Panc1 (cell line): ENCODE measurements around the gene FADS2.

ENCODE experiments used
- POLR2AphosphoS5 ChIP-seq: IDR thresholded peaks from 2 replicates; pipeline ENCODE4 v1.6.1; 2012; ENCODE audit warnings: mild to moderate bottlenecking, low read depth, low read length, moderate library complexity
- TF ChIP-seq, protein P1 (sequence below): fragments of 450-650 bp; IDR thresholded peaks from 2 replicates; pipeline ENCODE4 v1.5.1; 2017; ENCODE audit warnings: mild to moderate bottlenecking
- TF ChIP-seq, protein P2 (sequence below), 2 experiments: IDR thresholded peaks; 2 replicates each; pipeline ENCODE4 v1.6.1; 2011 to 2012; ENCODE audit warnings: low read depth in 2 of 2, control low read depth in 1 of 2, low read length in 1 of 2, mild to moderate bottlenecking in 1 of 2, moderate library complexity in 1 of 2; ENCODE audit not compliant: insufficient read depth in 1 of 2

DNA sequence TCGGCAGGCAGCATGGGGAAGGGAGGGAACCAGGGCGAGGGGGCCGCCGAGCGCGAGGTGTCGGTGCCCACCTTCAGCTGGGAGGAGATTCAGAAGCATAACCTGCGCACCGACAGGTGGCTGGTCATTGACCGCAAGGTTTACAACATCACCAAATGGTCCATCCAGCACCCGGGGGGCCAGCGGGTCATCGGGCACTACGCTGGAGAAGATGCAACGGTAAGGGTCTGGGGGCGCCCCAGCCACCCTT lies 204 bp downstream of the FADS2 start:
- TF ChIP-seq, protein P1, sequence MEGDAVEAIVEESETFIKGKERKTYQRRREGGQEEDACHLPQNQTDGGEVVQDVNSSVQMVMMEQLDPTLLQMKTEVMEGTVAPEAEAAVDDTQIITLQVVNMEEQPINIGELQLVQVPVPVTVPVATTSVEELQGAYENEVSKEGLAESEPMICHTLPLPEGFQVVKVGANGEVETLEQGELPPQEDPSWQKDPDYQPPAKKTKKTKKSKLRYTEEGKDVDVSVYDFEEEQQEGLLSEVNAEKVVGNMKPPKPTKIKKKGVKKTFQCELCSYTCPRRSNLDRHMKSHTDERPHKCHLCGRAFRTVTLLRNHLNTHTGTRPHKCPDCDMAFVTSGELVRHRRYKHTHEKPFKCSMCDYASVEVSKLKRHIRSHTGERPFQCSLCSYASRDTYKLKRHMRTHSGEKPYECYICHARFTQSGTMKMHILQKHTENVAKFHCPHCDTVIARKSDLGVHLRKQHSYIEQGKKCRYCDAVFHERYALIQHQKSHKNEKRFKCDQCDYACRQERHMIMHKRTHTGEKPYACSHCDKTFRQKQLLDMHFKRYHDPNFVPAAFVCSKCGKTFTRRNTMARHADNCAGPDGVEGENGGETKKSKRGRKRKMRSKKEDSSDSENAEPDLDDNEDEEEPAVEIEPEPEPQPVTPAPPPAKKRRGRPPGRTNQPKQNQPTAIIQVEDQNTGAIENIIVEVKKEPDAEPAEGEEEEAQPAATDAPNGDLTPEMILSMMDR, result no peak
- TF ChIP-seq POLR2AphosphoS5, result no peak
- TF ChIP-seq, protein P2, sequence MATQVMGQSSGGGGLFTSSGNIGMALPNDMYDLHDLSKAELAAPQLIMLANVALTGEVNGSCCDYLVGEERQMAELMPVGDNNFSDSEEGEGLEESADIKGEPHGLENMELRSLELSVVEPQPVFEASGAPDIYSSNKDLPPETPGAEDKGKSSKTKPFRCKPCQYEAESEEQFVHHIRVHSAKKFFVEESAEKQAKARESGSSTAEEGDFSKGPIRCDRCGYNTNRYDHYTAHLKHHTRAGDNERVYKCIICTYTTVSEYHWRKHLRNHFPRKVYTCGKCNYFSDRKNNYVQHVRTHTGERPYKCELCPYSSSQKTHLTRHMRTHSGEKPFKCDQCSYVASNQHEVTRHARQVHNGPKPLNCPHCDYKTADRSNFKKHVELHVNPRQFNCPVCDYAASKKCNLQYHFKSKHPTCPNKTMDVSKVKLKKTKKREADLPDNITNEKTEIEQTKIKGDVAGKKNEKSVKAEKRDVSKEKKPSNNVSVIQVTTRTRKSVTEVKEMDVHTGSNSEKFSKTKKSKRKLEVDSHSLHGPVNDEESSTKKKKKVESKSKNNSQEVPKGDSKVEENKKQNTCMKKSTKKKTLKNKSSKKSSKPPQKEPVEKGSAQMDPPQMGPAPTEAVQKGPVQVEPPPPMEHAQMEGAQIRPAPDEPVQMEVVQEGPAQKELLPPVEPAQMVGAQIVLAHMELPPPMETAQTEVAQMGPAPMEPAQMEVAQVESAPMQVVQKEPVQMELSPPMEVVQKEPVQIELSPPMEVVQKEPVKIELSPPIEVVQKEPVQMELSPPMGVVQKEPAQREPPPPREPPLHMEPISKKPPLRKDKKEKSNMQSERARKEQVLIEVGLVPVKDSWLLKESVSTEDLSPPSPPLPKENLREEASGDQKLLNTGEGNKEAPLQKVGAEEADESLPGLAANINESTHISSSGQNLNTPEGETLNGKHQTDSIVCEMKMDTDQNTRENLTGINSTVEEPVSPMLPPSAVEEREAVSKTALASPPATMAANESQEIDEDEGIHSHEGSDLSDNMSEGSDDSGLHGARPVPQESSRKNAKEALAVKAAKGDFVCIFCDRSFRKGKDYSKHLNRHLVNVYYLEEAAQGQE (IDR thresholded peaks at IDR 0.05; ENCODE audit: insufficient read depth in 1 of 2, low read depth in 2 of 2, low read length in 1 of 2), result no peak
